ENCODE data around the gene AP5Z1.

AP5Z1 gene

GRCh38 chr7:4816419-4817080 is 41.1 kb downstream of the AP5Z1 start:
- FAIRE-seq: no peak
- DNase-seq (ENCODE audit: extremely low spot score, insufficient read length, low read depth): no peak

DNA sequence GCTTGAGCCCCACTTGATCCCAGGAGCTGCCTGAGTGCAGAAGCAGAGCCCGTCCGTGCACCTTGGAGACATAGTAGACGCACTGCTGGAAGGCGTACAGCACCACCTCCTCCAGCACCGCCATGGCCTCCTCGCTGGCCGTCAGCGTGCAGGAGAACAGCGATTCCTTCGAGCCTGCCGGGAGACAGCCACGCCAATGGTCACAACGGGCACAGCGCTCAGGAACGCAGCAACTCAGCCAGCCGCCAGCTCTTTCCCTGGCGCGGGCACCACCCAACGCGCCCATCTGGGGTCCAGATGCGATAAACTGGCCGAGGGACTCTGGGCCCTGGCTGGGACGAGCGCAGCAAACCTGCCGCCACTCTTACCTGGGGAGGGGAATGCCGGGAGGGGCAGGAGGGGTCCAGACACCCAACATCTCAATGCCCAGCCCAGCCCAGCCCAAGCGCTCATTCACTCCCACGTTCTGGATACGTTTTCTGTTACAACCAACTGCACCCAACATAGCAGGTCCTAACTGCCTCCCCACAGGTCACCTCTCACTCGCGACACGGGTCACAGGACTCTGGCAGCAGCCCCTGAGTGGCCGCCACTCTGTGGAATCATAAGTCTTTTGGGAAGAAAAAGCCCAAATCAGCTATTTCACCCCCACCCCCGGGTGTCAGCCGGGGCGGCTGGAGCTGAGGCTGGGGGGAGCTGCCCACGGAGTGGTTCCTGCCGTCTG is 41.9 kb downstream of the AP5Z1 start:
- FAIRE-seq: no peak

GRCh38 chr7:4818000-4818794 is 42.8 kb downstream of the AP5Z1 start:
- FAIRE-seq (no peak), DNase-seq (ENCODE audit: extremely low spot score, insufficient read length, low read depth) (no peak)

More for the DNA sequence above, 41.9 kb downstream of the AP5Z1 start:
- no peak for DNase-seq (ENCODE audit: extremely low spot score, insufficient read length, low read depth)

DNA sequence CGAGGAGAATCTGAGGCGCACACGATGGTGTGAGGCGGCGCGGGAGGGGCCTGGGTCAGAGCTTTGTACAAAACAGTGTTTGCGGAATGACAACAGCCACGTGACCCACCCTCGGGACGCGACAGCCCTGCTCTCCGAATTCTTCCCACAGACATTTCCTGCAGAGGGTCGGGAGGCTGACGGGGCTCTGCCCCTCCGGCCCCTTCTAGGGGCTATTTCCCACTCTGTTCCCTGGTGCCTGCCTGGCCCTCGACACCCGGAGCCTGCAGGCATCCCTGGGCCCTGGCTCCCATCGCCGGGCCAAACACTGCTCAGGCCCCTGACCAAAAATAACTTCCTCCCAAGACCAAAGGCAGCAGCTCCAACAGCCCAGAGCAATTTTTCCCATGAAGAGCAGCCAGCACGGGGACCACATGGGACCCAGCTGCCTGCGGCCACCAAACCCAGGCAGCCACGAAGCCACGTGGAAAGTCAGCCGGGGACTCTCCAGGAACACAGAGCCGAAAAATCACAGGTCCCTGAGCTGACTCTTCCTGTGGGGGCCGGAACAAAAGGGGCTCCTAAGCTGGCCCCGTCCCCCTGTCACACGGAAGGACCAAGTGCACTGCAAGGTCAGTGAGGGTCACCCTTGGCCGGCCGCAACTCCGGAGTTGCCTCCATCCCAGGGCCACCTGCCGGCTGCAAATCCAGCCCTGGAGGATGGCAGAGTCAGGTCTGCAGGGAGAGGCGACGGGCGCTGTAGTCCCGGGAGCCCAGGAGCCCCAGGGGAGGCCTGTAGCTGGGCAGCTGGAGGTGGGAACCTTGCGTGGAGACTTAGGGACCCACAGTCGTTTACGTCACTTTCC is 44.4 kb downstream of the AP5Z1 start:
- DNase-seq (ENCODE audit: extremely low spot score, insufficient read length, low read depth): no peak
- FAIRE-seq: no peak

DNA sequence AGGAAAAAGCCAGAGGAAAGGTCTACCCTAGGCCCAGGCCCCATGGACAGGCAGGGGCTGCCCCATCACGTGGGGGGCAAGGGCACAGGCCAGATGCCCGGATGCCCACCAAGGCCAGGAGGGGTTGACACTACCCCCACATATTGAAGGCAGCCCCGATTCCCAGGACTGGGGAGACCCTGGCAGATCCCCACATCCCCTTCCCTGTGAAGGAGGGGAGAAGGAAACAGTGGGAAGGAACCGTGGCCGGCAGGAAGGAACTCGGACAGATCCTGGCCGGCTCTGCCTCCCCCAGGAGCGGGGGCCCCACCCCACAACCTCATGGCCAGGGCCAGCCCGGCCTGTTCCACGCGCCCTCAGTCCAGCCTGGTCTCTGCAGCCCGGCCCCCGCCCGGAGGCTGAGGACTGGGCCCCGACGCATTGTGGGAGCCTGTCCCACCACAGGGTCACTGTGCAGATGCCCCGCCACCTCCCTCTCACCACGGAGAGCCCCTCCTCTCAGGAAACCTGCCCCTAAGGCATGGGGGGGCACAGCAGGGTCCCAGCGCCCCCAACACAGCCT is 45.1 kb downstream of the AP5Z1 start:
- no peak for DNase-seq (ENCODE audit: extremely low spot score, insufficient read length, low read depth)
- FAIRE-seq: no peak

GRCh38 chr7:4820967-4821471 is 45.6 kb downstream of the AP5Z1 start:
- DNase-seq (ENCODE audit: extremely low spot score, insufficient read length, low read depth): no peak
- FAIRE-seq: no peak

GRCh38 chr7:4822677-4823076 is 47.3 kb downstream of the AP5Z1 start:
- FAIRE-seq (no peak), DNase-seq (ENCODE audit: extremely low spot score, insufficient read length, low read depth) (no peak)

GRCh38 chr7:4823441-4824119 is 48.2 kb downstream of the AP5Z1 start:
- DNase-seq (ENCODE audit: extremely low spot score, insufficient read length, low read depth) (no peak), FAIRE-seq (no peak)

GRCh38 chr7:4824120-4824775 is 48.8 kb downstream of the AP5Z1 start:
- no peak for FAIRE-seq
- no peak for DNase-seq (ENCODE audit: extremely low spot score, insufficient read length, low read depth)

DNA sequence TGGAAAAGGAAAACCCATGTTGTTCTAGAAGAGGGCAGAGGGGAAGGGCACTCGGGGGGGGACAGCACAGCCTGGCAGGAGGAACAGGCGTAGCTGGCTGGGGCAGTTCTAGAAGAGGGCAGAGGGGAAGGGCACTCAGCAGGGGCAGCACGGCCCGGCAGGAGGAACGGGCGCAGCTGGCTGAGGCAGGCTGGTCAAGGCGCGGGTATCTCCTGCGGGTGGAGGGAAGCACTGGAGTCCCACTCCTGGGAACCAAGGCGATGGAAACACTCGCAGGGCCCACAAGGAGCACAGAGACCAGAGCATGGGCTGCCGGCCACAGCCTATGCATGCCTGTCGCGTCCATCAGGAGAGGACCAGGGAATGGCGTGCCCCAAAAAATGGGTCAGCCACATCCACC is 49.7 kb downstream of the AP5Z1 start:
- DNase-seq (ENCODE audit: extremely low spot score, insufficient read length, low read depth): no peak
- FAIRE-seq: no peak

GRCh38 chr7:4828720-4829383 is 53.4 kb downstream of the AP5Z1 start:
- FAIRE-seq (no peak), DNase-seq (ENCODE audit: extremely low spot score, insufficient read length, low read depth) (no peak)

DNA sequence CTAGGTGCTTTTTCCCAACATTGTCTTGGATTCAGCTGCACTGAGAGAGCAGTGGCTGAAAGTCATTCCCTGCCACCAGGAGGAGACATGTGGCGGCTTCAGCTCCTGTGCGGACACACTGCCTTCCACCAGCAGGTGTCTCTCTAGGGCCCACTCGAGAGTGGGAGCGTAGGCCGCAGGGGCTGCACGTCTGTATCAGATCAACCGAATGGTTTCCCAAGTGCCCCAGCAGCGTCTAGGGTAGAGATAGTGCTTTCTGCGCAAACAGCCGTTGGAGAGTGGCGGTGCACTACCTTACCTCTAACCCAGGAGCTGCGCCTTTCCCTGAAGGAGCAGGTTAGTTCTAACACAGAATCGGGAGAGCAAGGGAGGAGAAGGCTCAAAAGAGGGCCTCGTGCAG is 54.8 kb downstream of the AP5Z1 start:
- DNase-seq (ENCODE audit: extremely low spot score, insufficient read length, low read depth): peak; percentile 32
- FAIRE-seq: peak; percentile 51

GRCh38 chr7:4831723-4832495 is 56.5 kb downstream of the AP5Z1 start:
- FAIRE-seq: no peak
- no peak for DNase-seq (ENCODE audit: extremely low spot score, insufficient read length, low read depth)

DNA sequence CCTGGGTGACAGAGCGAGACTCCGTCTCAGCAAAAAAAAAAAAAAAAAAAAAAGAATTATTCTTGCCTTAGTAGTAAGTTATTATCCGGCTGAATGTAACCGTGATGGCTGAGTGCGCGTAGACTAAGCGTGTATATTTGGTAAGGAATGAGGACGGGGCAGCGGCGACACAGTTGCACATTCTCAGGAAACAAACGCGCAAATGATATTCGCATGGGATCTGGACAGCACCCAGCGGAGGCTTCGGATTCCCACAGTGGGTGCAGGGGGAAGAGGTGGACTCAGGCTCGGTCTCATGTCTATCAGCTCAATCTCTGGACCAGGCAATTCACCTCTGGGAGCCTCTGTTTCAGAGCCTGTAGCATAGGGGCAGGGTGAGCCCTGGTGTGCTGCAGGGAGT is 57.3 kb downstream of the AP5Z1 start:
- no peak for FAIRE-seq
- no peak for DNase-seq (ENCODE audit: extremely low spot score, insufficient read length, low read depth)

DNA sequence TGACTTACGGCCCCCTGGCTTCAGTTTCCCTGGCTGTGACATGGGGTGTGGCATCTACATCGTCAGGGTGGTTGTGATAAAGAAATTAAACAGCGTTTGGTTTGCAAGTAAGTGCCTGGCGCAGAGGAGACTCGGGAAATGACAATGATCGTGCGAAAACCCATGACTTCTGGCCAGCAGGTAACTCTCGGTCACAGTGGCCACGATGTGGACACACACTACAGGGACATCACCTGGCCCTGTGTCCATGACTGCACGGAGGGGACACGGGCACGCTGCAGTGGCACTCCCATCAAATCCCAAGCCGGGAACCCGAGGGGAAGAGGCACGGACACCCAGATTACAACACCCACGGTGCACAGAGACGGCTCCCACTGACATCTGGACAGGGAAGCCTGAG is 57.8 kb downstream of the AP5Z1 start:
- DNase-seq (ENCODE audit: extremely low spot score, insufficient read length, low read depth): no peak
- FAIRE-seq: no peak

GRCh38 chr7:4833691-4834600 is 58.5 kb downstream of the AP5Z1 start:
- FAIRE-seq (no peak), DNase-seq (ENCODE audit: extremely low spot score, insufficient read length, low read depth) (no peak)
